HepG2 (cell line): Measurements from ENCODE around the gene KRT33A.

Source experiments
- FIP1L1 ChIP-seq: fragments of 200-400 bp; formaldehyde crosslinking; IDR thresholded peaks from 2 replicates; pipeline ENCODE4 v1.6.1; 2018; ENCODE audit warnings: low read depth, mild to moderate bottlenecking, low read length, moderate library complexity, borderline replicate concordance; ENCODE audit not compliant: insufficient read depth
- MYNN ChIP-seq: sonication (generic); formaldehyde crosslinking; IDR thresholded peaks from 2 replicates; pipeline ENCODE4 v1.4.0; 2020; ENCODE audit warnings: mild to moderate bottlenecking, low read depth, missing genetic modification reagents
- THRA ChIP-seq: sonication (generic); formaldehyde crosslinking; IDR thresholded peaks from 2 replicates; pipeline ENCODE4 v1.4.0; 2020; ENCODE audit warnings: missing genetic modification reagents, borderline replicate concordance
- TF ChIP-seq, protein P1 (sequence below): sonication (generic); formaldehyde crosslinking; IDR thresholded peaks from 2 replicates; pipeline ENCODE4 v1.5.0; 2020; ENCODE audit warnings: mild to moderate bottlenecking, missing genetic modification reagents, moderate library complexity

GRCh38 chr17:41327411-41328120 is 23.1 kb downstream of the KRT33A start:
- TF ChIP-seq FIP1L1 (no peak), THRA (CRISPR knock-in tag) (no peak), MYNN (CRISPR knock-in tag) (no peak)
- TF ChIP-seq, protein P1, sequence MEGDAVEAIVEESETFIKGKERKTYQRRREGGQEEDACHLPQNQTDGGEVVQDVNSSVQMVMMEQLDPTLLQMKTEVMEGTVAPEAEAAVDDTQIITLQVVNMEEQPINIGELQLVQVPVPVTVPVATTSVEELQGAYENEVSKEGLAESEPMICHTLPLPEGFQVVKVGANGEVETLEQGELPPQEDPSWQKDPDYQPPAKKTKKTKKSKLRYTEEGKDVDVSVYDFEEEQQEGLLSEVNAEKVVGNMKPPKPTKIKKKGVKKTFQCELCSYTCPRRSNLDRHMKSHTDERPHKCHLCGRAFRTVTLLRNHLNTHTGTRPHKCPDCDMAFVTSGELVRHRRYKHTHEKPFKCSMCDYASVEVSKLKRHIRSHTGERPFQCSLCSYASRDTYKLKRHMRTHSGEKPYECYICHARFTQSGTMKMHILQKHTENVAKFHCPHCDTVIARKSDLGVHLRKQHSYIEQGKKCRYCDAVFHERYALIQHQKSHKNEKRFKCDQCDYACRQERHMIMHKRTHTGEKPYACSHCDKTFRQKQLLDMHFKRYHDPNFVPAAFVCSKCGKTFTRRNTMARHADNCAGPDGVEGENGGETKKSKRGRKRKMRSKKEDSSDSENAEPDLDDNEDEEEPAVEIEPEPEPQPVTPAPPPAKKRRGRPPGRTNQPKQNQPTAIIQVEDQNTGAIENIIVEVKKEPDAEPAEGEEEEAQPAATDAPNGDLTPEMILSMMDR (CRISPR knock-in tag), result no peak
